Small intestine (tissue), 7 donors: ENCODE results near the gene MAP1A. TPM values are rescaled to one million over a fixed set of nuclear protein-coding genes. Genes with fewer than 3 reads are reported as not detected.

Experiments
- DNase-seq, 2 donors: peaks; one replicate each; pipeline versions ENCODE4 v3.0.0 to v3.0.0-alpha.2; 2013
- FAIRE-seq: peaks from 2 replicates; lab custom pipeline; 2012; peaks lifted over from hg19 to GRCh38; lab: Jason Lieb, UNC
- H3K27ac ChIP-seq, 3 donors: one replicate each; pipeline ENCODE4 v1.5.1; 2013; ENCODE audit warnings: low read length in 2 of 3, mild to moderate bottlenecking in 2 of 3, control low read depth in 1 of 3, inconsistent platforms in 1 of 3, low read depth in 1 of 3, moderate library complexity in 1 of 3
- H3K27me3 ChIP-seq, 3 donors: one replicate each; pipeline ENCODE4 v1.6.1; 2013; ENCODE audit warnings: low read length in 3 of 3, inconsistent platforms in 1 of 3; ENCODE audit not compliant: control insufficient read depth in 3 of 3, insufficient read depth in 3 of 3
- H3K36me3 ChIP-seq, 3 donors: one replicate each; pipeline ENCODE4 v1.6.1; 2013; ENCODE audit warnings: low read length in 3 of 3, inconsistent platforms in 1 of 3, low read depth in 1 of 3, mild to moderate bottlenecking in 1 of 3, moderate library complexity in 1 of 3; ENCODE audit not compliant: control insufficient read depth in 3 of 3, insufficient read depth in 2 of 3
- H3K4me1 ChIP-seq, 3 donors: one replicate each; pipeline ENCODE4 v1.6.1; 2013; ENCODE audit warnings: low read length in 2 of 3, inconsistent platforms in 1 of 3, low read depth in 1 of 3, mild to moderate bottlenecking in 1 of 3, moderate library complexity in 1 of 3; ENCODE audit not compliant: control insufficient read depth in 3 of 3, insufficient read depth in 2 of 3
- H3K4me3 ChIP-seq, 3 donors: one replicate each; pipeline ENCODE4 v1.5.1; 2013; ENCODE audit warnings: low read length in 3 of 3, control low read depth in 1 of 3, inconsistent platforms in 1 of 3, low read depth in 1 of 3, mild to moderate bottlenecking in 1 of 3, moderate library complexity in 1 of 3
- H3K9me3 ChIP-seq, 2 donors: one replicate each; pipeline ENCODE4 v1.6.1; 2013; ENCODE audit warnings: low read depth in 1 of 2, low read length in 1 of 2; ENCODE audit not compliant: control insufficient read depth in 2 of 2, insufficient read depth in 1 of 2
- WGBS, 3 donors: extraction: QIAGEN DNeasy Blood & Tissue Kit; methylation state at CpG; one replicate each; pipeline ENCODE4 v1.1.7; 2013; 5-methylcytosine and 5-hydroxymethylcytosine counted together
- polyA plus RNA-seq, 4 donors: library from polyadenylated mRNA; stranded (reverse) in 3 of 4; unstranded in 1 of 4; fragments of 200-250 nt in 3 of 4; fragments of 120-200 nt in 1 of 4; gene quantifications; one replicate each; pipeline versions ENCODE4 v1.2.1 to v1.2.3, GENCODE V29; 2013
- donor health status: healthy with polysubstance abuse.
- donor health status: control.
- donor health status: control.
- donor health status: Bipolar disorder and iron deficiency.
- donor health status: healthy.

MAP1A gene
- polyA plus RNA-seq, 4 donors, result 0.22 to 4.2 (median 1.1) TPM

DNA sequence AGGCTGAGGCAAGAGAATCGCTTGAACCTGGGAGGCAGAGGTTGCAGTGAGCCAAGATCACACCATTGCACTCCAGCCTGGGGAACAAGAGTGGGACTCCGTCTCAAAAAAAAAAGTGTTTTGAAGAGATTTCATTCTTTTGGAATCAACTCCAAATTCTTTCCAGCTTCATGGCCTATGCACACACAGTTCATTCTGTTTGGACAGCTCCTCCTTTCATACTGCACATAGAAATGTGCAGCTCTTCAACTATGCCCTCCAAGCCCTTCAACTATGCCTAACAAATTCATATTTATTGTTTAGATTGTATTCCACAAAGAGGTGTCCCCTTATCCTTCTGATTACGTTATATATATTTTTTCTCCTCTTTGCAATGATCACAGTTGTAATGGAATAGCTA, 28.6 kb upstream of the MAP1A start:
- Histone ChIP-seq H3K27ac (no peak overlapping the region), H3K36me3 (peaks cover 0 to 20% (median 0%) of the 10 kb centered on the region in 3 donors), H3K9me3 (no peaks in the 10 kb centered on the region), H3K4me3 (no peak overlapping the region), H3K27me3 (no peaks in the 10 kb centered on the region), H3K4me1 (peaks cover 3 to 7% (median 4%) of the 10 kb centered on the region in 3 donors)
- FAIRE-seq (no peak), DNase-seq (no peak)
- WGBS, 3 donors, result 70 to 80% (median 77%) methylated on average over 3 of the region's 3 CpGs

DNA sequence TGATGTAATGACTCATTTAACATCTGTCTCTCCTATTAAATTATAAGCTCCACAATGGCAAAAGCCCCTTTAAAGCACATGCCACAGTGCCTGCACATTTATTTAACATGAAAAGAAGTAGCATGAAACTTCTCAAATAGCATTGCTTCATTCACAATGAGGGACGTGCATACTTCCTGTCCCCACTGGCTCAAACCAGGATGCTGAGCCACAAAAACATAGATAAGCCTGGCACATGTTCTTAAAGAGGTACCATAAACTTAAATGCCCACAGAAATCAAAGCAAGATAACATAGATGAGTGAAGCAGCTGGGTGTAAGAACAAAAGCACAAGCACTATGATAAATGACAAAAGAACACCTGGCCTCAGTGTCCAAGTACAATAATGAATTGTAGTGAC, 28.2 kb upstream of the MAP1A start:
- peaks cover 0 to 20% (median 0%) of the 10 kb centered on the region in 3 donors for H3K36me3 ChIP-seq
- H3K4me1 ChIP-seq, result peaks cover 3 to 9% (median 4%) of the 10 kb centered on the region in 3 donors
- FAIRE-seq, result no peak
- H3K9me3 ChIP-seq, result no peaks in the 10 kb centered on the region
- no peak overlapping the region for H3K4me3 ChIP-seq
- no peaks in the 10 kb centered on the region for H3K27me3 ChIP-seq
- WGBS, 3 donors, result 3 to 9% (median 9%) methylated on average over 1 of the region's 1 CpG
- peak; percentile 36 to 48 for DNase-seq
- H3K27ac ChIP-seq, result no peak overlapping the region

DNA sequence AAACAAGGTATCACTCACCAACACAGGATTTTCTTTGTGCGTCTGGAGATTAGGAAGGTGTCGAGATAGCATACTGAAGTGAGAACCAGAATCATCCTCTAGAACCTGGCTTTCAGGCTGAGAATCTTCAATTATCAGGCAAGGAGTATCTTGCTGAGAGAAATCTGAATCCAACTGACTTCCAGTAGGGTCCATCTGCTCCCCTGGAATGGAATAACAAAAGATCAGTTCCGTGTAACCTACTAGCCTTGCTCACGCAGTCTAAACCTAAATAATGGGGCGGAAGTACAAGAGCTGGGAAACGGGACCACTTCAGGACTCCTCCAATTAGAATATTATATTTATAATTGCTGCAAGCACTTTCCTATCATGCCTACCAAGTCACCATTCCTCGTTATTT, 25.1 kb upstream of the MAP1A start:
- FAIRE-seq (no peak), DNase-seq (no peak)
- Histone ChIP-seq H3K36me3 (peaks cover 0 to 12% (median 0%) of the 10 kb centered on the region in 3 donors), H3K27me3 (no peaks in the 10 kb centered on the region), H3K27ac (peak overlapping the region in 1 of 3 donors; percentile 77), H3K9me3 (no peaks in the 10 kb centered on the region), H3K4me1 (peaks cover 3 to 9% (median 4%) of the 10 kb centered on the region in 3 donors), H3K4me3 (peak overlapping the region; percentile 65 to 91 (median 71))
- 11 to 22% (median 19%) methylated on average over 7 of the region's 7 CpGs for WGBS, 3 donors

DNA sequence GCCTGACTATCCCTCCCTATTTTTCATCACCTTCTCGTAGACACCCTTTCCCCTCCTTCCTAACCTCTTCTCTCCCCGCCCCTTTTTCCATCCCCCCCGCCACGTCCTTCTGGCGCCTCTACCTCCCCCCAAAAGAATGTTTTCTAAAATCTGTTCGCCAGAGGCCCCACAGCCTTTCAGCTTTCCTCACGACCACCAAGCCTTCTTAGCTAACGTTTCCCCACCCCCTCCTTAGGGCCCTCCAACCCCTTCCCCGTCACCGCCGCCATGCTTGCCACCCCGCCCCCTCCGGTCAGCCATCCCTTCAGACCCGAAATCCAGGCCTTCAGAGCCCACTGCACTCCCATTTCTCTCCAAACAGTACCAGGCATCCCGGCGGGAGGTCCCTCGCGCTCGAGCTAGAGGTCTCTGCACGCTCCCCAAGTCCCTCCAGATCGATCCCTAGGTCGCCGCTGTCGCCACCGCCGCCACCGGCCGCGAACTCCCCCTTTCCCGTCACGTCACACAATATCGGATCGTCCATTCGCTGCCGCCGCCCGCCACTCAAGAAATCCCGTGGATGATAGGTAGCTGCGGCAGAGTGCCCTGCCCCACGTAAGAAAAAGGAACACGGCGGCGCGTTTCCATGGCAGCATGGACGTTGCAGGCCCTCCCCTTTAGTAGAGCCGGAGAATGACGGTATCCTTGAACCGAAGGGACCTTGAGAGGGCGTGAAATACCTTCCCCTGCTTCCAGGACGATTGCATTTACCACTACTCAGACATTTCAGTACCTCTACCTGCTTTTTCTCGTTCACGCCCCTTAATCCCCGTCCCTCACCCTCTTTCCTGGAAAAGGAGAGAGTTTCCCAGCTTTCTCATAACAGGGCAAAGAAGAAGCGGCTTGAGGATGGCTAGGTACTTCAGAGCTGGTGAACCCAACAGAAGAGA, 24.5 kb upstream of the MAP1A start, which contains the start of gene TP53BP1:
TSS of gene TP53BP1 (minus strand) at position 484 of the 929 bp plus-strand sequence. CDS start at position 371, 113 bp downstream.
- H3K27me3 ChIP-seq, result no peaks in the 10 kb centered on the region
- FAIRE-seq (no peak), DNase-seq (peak; percentile 96 to 97)
- peaks cover 0 to 7% (median 0%) of the 10 kb centered on the region in 3 donors for H3K36me3 ChIP-seq
- peak within 1 kb of the TSS; percentile 65 to 91 (median 71) for H3K4me3 ChIP-seq
- H3K27ac ChIP-seq, result peak within 1 kb of the TSS in 2 of 3 donors; percentile 77 to 90
- no peaks in the 10 kb centered on the region for H3K9me3 ChIP-seq
- 0 to 1% (median 0%) methylated on average over 50 to 54 of the region's 54 CpGs for WGBS, 3 donors
- peaks cover 3 to 9% (median 4%) of the 10 kb centered on the region in 3 donors for H3K4me1 ChIP-seq

DNA sequence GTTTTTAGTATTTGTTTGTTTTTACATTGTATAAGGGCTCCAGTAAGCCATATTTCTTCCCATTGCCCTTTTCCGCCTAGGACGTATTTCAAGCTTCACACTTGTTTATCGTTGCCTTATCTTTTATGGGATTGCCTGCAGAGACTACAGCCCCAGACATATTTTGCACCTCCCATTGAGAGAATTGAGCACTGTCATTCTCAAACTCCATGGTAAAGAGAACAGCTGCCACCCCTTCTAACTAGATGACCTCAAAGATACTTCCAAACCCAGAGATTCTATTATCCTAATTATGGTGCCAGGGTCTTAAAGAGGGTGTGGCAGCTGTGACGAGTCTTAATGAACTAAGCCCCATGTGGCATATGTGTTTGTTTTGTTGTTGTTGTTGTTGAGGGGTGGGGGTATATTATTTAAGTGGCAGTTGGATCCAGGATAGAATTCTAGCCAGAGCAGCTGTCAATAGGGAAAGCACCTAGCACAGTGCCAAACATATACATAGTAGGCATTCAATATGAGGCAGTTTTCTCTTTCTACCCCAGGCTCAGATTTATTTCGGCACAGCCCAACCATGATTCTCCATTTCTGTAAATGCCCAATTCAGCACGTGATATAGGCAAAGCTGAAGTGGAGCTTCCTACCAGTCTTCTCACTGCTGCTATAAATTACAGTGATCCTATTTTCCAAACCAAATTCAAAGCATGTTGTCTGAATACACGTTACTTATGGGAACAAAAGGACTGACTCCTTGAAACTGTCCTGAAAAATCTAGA, 23.5 kb upstream of the MAP1A start:
- FAIRE-seq, result no peak
- 46 to 65% (median 62%) methylated on average over 7 of the region's 7 CpGs for WGBS, 3 donors

DNA sequence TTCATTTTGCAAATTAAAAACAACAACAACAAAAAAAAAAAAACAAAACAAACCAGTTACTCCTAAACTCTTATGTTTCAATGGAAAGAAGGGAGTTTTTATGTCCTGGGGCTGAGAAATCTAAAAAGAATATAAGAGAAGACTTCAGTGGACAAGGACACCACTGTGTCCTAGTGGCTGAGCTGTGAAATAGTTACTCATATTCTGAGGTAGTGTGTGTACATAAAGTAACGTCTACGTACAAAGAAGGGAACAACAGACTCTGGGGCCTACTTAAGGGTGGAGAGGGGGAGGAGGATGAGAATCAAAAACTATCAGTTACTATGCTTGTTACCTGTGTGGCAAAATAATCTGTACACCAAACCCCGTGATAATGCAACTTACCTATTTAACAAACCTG, 18.4 kb upstream of the MAP1A start:
- 75 to 97% (median 88%) methylated on average over 3 of the region's 3 CpGs for WGBS, 3 donors
- H3K4me1 ChIP-seq, result no peaks in the 10 kb centered on the region

More for the DNA sequence above, 23.5 kb upstream of the MAP1A start:
- peak overlapping the region in 2 of 3 donors; percentile 52 to 72 for H3K27ac ChIP-seq
- DNase-seq, result no peak
- peaks cover 0 to 3% (median 0%) of the 10 kb centered on the region in 3 donors for H3K36me3 ChIP-seq
- peak overlapping the region in 2 of 3 donors; percentile 65 to 71 for H3K4me3 ChIP-seq
- H3K4me1 ChIP-seq, result peaks cover 3 to 9% (median 4%) of the 10 kb centered on the region in 3 donors
- no peaks in the 10 kb centered on the region for H3K9me3 ChIP-seq
- no peaks in the 10 kb centered on the region for H3K27me3 ChIP-seq

DNA sequence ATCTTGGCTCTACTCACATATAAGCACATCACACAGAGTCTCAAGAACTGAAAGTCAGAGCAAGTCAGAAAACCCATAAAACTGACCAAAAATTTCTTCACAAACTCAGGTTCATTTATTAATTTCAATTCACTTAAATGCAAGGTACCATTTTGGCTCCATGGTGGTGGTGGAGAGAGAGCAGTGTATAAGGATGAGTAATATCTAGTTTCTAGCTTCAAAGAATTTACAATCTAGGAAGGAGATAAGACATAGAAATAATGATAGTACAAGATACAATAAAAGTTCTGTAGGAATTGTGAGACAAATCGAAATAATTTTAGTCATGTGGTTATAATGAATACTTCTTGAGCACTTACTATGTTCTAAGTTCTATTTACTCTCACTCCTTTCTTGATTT, 17.8 kb upstream of the MAP1A start:
- WGBS, 3 donors, result 77 to 92% (median 78%) methylated on average over 1 of the region's 1 CpG
- H3K27ac ChIP-seq, result no peak overlapping the region
- DNase-seq (no peak), FAIRE-seq (no peak)
- H3K9me3 ChIP-seq, result no peaks in the 10 kb centered on the region
- H3K4me1 ChIP-seq, result no peaks in the 10 kb centered on the region
- no peak overlapping the region for H3K4me3 ChIP-seq
- H3K27me3 ChIP-seq, result no peaks in the 10 kb centered on the region
- no peaks in the 10 kb centered on the region for H3K36me3 ChIP-seq

More for the DNA sequence above, 18.4 kb upstream of the MAP1A start:
- no peak for DNase-seq
- H3K9me3 ChIP-seq, result no peaks in the 10 kb centered on the region
- no peaks in the 10 kb centered on the region for H3K36me3 ChIP-seq
- no peaks in the 10 kb centered on the region for H3K27me3 ChIP-seq
- FAIRE-seq, result no peak
- H3K27ac ChIP-seq, result no peak overlapping the region
- H3K4me3 ChIP-seq, result no peak overlapping the region

DNA sequence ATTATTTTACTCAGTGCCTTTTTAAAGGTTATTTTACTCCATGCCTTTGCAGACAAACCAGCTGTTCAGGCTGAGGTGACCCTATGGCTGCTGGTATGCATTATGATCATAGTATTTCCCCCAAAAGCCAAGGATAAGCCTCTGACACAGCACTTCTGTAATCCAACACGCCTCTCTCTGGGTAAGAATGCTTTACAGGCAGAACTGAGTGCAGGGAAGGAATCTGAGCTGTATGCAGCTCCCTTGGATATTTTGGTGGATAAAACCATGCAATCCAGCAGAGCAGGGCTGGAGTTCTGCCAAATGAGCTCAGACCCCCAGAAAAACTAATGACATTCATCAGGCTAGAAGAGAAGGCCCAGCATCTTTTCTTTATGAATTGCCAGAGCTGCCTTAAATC, 11.7 kb upstream of the MAP1A start:
- no peak overlapping the region for H3K27ac ChIP-seq
- peaks cover 0 to 9% (median 0%) of the 10 kb centered on the region in 3 donors for H3K4me1 ChIP-seq
- FAIRE-seq, result no peak
- 79 to 86% (median 82%) methylated on average over 1 of the region's 1 CpG for WGBS, 3 donors
- no peak overlapping the region for H3K4me3 ChIP-seq
- DNase-seq, result no peak
- no peaks in the 10 kb centered on the region for H3K9me3 ChIP-seq
- no peaks in the 10 kb centered on the region for H3K27me3 ChIP-seq
- no peaks in the 10 kb centered on the region for H3K36me3 ChIP-seq
